Mesenchymal stem cell (in vitro differentiated cells and primary cell): Measurements from ENCODE around the gene SMC4.

Experiments
- DNase-seq: peaks from one replicate; pipeline ENCODE4 v3.0.0-alpha.2; 2013
- H2AFZ ChIP-seq: one replicate; pipeline ENCODE4 v1.6.1; 2013; ENCODE audit warnings: low read depth, mild to moderate bottlenecking, control low read depth, inconsistent platforms, low read length, moderate library complexity
- H2AK5ac ChIP-seq: 2 replicates; pipeline ENCODE4 v1.6.1; 2013; ENCODE audit warnings: low read length, moderate library complexity, mild to moderate bottlenecking, inconsistent platforms; ENCODE audit not compliant: severe bottlenecking
- H2BK120ac ChIP-seq: one replicate; pipeline ENCODE4 v1.6.1; 2013; ENCODE audit warnings: low read depth, mild to moderate bottlenecking, inconsistent platforms, low read length, moderate library complexity
- H2BK12ac ChIP-seq, 2 experiments: one replicate each; pipeline ENCODE4 v1.6.1; 2013; ENCODE audit warnings: inconsistent platforms in 2 of 2, low read length in 2 of 2, mild to moderate bottlenecking in 2 of 2, moderate library complexity in 2 of 2, control low read depth in 1 of 2
- H2BK15ac ChIP-seq: one replicate; pipeline ENCODE4 v1.6.1; 2013; ENCODE audit warnings: mild to moderate bottlenecking, low read depth, inconsistent platforms; ENCODE audit not compliant: poor library complexity, severe bottlenecking
- H2BK5ac ChIP-seq: 2 replicates; pipeline ENCODE4 v1.6.1; 2013; ENCODE audit warnings: low read depth, mild to moderate bottlenecking, low read length, control low read depth, inconsistent platforms; ENCODE audit not compliant: poor library complexity, severe bottlenecking
- H3K14ac ChIP-seq, 2 experiments: one replicate each; pipeline ENCODE4 v1.6.1; 2013; ENCODE audit warnings: inconsistent platforms in 2 of 2, low read length in 2 of 2, control low read depth in 1 of 2, mild to moderate bottlenecking in 1 of 2, moderate library complexity in 1 of 2
- H3K18ac ChIP-seq, 2 experiments: one replicate each; pipeline ENCODE4 v1.6.1; 2013; ENCODE audit warnings: inconsistent platforms in 2 of 2, low read length in 2 of 2, control low read depth in 1 of 2, low read depth in 1 of 2, mild to moderate bottlenecking in 1 of 2
- H3K23ac ChIP-seq, 2 experiments: one replicate each; pipeline ENCODE4 v1.6.1; 2013; ENCODE audit warnings: inconsistent platforms in 2 of 2, low read length in 2 of 2, mild to moderate bottlenecking in 2 of 2, moderate library complexity in 2 of 2, control low read depth in 1 of 2
- H3K27ac ChIP-seq: 2 replicates; pipeline ENCODE4 v1.5.1; 2013; ENCODE audit warnings: mild to moderate bottlenecking, moderate library complexity, low read length, control low read depth, inconsistent platforms; ENCODE audit not compliant: poor library complexity, severe bottlenecking
- H3K27me3 ChIP-seq, 2 experiments: 2 replicates each; pipeline versions ENCODE4 v1.6.1 to v1.7.0; 2013; ENCODE audit warnings: low read length in 2 of 2, mild to moderate bottlenecking in 2 of 2, moderate library complexity in 2 of 2, control low read depth in 1 of 2, inconsistent platforms in 1 of 2; ENCODE audit not compliant: control insufficient read depth in 1 of 2, insufficient read depth in 1 of 2
- H3K36me3 ChIP-seq, 2 experiments: 2 replicates each; pipeline versions ENCODE4 v1.6.1 to v1.7.0; 2013; ENCODE audit warnings: low read length in 2 of 2, control low read depth in 1 of 2, inconsistent platforms in 1 of 2, low read depth in 1 of 2, mild to moderate bottlenecking in 1 of 2; ENCODE audit not compliant: insufficient read depth in 2 of 2, control insufficient read depth in 1 of 2
- H3K4ac ChIP-seq, 2 experiments: one replicate each; pipeline ENCODE4 v1.6.1; 2013; ENCODE audit warnings: inconsistent platforms in 2 of 2, low read length in 2 of 2, mild to moderate bottlenecking in 2 of 2, moderate library complexity in 2 of 2, control low read depth in 1 of 2, low read depth in 1 of 2
- H3K4me1 ChIP-seq: 2 replicates; pipeline ENCODE4 v1.6.1; 2013; ENCODE audit warnings: low read depth, low read length, control low read depth; ENCODE audit not compliant: control insufficient read depth, insufficient read depth
- H3K4me2 ChIP-seq: 2 replicates; pipeline ENCODE4 v1.6.1; 2013; ENCODE audit warnings: low read length, mild to moderate bottlenecking, inconsistent platforms; ENCODE audit not compliant: poor library complexity, severe bottlenecking
- H3K4me3 ChIP-seq, 2 experiments: 2 replicates each; pipeline versions ENCODE4 v1.5.1 to v1.7.0; 2013; ENCODE audit warnings: low read length in 2 of 2, mild to moderate bottlenecking in 2 of 2, control low read depth in 1 of 2, low read depth in 1 of 2; ENCODE audit not compliant: insufficient read depth in 1 of 2
- H3K79me1 ChIP-seq: replicated peaks from 2 replicates; pipeline ENCODE4 v1.6.1; 2013; ENCODE audit warnings: mild to moderate bottlenecking, control low read depth, low read length, inconsistent platforms; ENCODE audit not compliant: poor library complexity, severe bottlenecking
- H3K9ac ChIP-seq: 2 replicates; pipeline ENCODE4 v1.7.0; 2013; ENCODE audit warnings: mild to moderate bottlenecking, low read length, moderate library complexity
- H3K9me3 ChIP-seq: 2 replicates; pipeline ENCODE4 v1.7.0; 2013; ENCODE audit warnings: mild to moderate bottlenecking, low read length; ENCODE audit not compliant: control insufficient read depth
- H4K8ac ChIP-seq: one replicate; pipeline ENCODE4 v1.6.1; 2013; ENCODE audit warnings: inconsistent platforms, mild to moderate bottlenecking, low read length, moderate library complexity
- H4K91ac ChIP-seq: one replicate; pipeline ENCODE4 v1.6.1; 2013; ENCODE audit warnings: mild to moderate bottlenecking, low read length, inconsistent platforms
- WGBS: methylation state at CpG from one replicate; pipeline ENCODE4 v1.1.7; 2013; ENCODE audit warnings: mixed read lengths; 5-methylcytosine and 5-hydroxymethylcytosine counted together

Gene SMC4

GRCh38 chr3:160378331-160379109 lies 20.9 kb upstream of the SMC4 start:
- Histone ChIP-seq H2AFZ (no peak overlapping the region), H2BK5ac (no peak overlapping the region), H4K91ac (no peak overlapping the region), H3K4ac (no peak overlapping the region), H3K4me2 (no peak overlapping the region), H2BK15ac (no peak overlapping the region), H2BK12ac (no peak overlapping the region), H3K14ac (no peak overlapping the region), H3K27me3 (no peaks in the 10 kb centered on the region), H3K23ac (no peak overlapping the region), H3K4me1 (peaks cover 3% of the 10 kb centered on the region), H2BK120ac (no peak overlapping the region), H4K8ac (no peak overlapping the region), H3K27ac (no peak overlapping the region), H3K9me3 (no peaks in the 10 kb centered on the region), H3K4me3 (peak overlapping the region in 1 of 2 experiments; percentile 67), H2AK5ac (no peak overlapping the region), H3K36me3 (peaks cover 6 to 32% of the 10 kb centered on the region in 2 experiments), H3K9ac (peak overlapping the region; percentile 70), H3K18ac (no peak overlapping the region), H3K79me1 (peaks cover 14% of the 10 kb centered on the region)
- DNase-seq, result no peak
- no CpG with 5 or more reads among the region's 1 CpG for WGBS

- H2BK120ac ChIP-seq, result no peak overlapping the region
- no peak overlapping the region for H2BK12ac ChIP-seq
- H3K27ac ChIP-seq, result no peak overlapping the region
- H3K18ac ChIP-seq, result no peak overlapping the region
- no peak overlapping the region for H3K4me2 ChIP-seq
- no peak overlapping the region for H3K23ac ChIP-seq
- 79% methylated on average over 4 of the region's 4 CpGs for WGBS
- no peak for DNase-seq
- no peak overlapping the region for H3K14ac ChIP-seq
- no peak overlapping the region for H4K91ac ChIP-seq
- H3K4me3 ChIP-seq, result peak overlapping the region in 1 of 2 experiments; percentile 67
- no peaks in the 10 kb centered on the region for H3K27me3 ChIP-seq
- no peak overlapping the region for H2AFZ ChIP-seq
- H3K36me3 ChIP-seq, result peaks cover 0 to 20% of the 10 kb centered on the region in 2 experiments
- H2BK5ac ChIP-seq, result no peak overlapping the region
- no peaks in the 10 kb centered on the region for H3K9me3 ChIP-seq
- no peak overlapping the region for H2BK15ac ChIP-seq
- H3K9ac ChIP-seq, result peak overlapping the region; percentile 70
- peaks cover 12% of the 10 kb centered on the region for H3K79me1 ChIP-seq
- no peak overlapping the region for H2AK5ac ChIP-seq
- no peak overlapping the region for H4K8ac ChIP-seq
- H3K4me1 ChIP-seq, result no peaks in the 10 kb centered on the region
- no peak overlapping the region for H3K4ac ChIP-seq
Measured at GRCh38 chr3:160379628-160380214, 19.7 kb upstream of the SMC4 start.

- no peak overlapping the region for H3K27ac ChIP-seq
- H3K18ac ChIP-seq, result no peak overlapping the region
- peaks cover 0 to 3% of the 10 kb centered on the region in 2 experiments for H3K36me3 ChIP-seq
- no peaks in the 10 kb centered on the region for H3K27me3 ChIP-seq
- H3K4me1 ChIP-seq, result no peaks in the 10 kb centered on the region
- H4K8ac ChIP-seq, result no peak overlapping the region
- H3K14ac ChIP-seq, result no peak overlapping the region
- H2AFZ ChIP-seq, result no peak overlapping the region
- H3K9ac ChIP-seq, result peak overlapping the region; percentile 91
- H3K9me3 ChIP-seq, result no peaks in the 10 kb centered on the region
- no peak overlapping the region for H4K91ac ChIP-seq
- H3K4me3 ChIP-seq, result peak overlapping the region in 1 of 2 experiments; percentile 67
- no peak overlapping the region for H2AK5ac ChIP-seq
- H2BK15ac ChIP-seq, result no peak overlapping the region
- no peak overlapping the region for H2BK12ac ChIP-seq
- no peak overlapping the region for H3K23ac ChIP-seq
- no peak overlapping the region for H3K4ac ChIP-seq
- H3K4me2 ChIP-seq, result no peak overlapping the region
- H3K79me1 ChIP-seq, result peaks cover 18% of the 10 kb centered on the region
- H2BK5ac ChIP-seq, result no peak overlapping the region
- peak; percentile 36 for DNase-seq
- H2BK120ac ChIP-seq, result no peak overlapping the region
- WGBS, result no CpG with 5 or more reads among the region's 1 CpG
Measured at GRCh38 chr3:160381470-160381869, 18.0 kb upstream of the SMC4 start.

- Histone ChIP-seq H3K9me3 (no peaks in the 10 kb centered on the region), H3K36me3 (peaks cover 0 to 1% of the 10 kb centered on the region in 2 experiments), H3K14ac (no peak overlapping the region)
Measured at GRCh38 chr3:160384639-160385318, 14.7 kb upstream of the SMC4 start.

More at GRCh38 chr3:160384639-160385318, 14.7 kb upstream of the SMC4 start:
- Histone ChIP-seq H3K4me2 (no peak overlapping the region), H2BK120ac (no peak overlapping the region), H4K91ac (no peak overlapping the region), H2BK15ac (no peak overlapping the region), H3K23ac (no peak overlapping the region), H3K18ac (no peak overlapping the region), H2AK5ac (no peak overlapping the region), H3K27me3 (no peaks in the 10 kb centered on the region), H3K4me3 (no peak overlapping the region), H2BK12ac (no peak overlapping the region), H3K79me1 (peaks cover 17% of the 10 kb centered on the region), H3K27ac (no peak overlapping the region), H2AFZ (no peak overlapping the region), H2BK5ac (no peak overlapping the region), H3K4me1 (no peaks in the 10 kb centered on the region), H4K8ac (no peak overlapping the region), H3K9ac (no peak overlapping the region), H3K4ac (no peak overlapping the region)
- 92% methylated on average over 5 of the region's 5 CpGs for WGBS
- DNase-seq, result no peak
